ENCODE data around the gene PLXNB1. TPM values are rescaled to one million over a fixed set of nuclear protein-coding genes. Genes with fewer than 3 reads are reported as not detected.

The PLXNB1 gene
- polyA plus RNA-seq, 2 of the 4 experiments (the other 2 are of a cell fraction), result 10.0 to 20.9 TPM

GRCh38 chr3:48356419-48356818, 73.5 kb downstream of the PLXNB1 start:
- ChIA-PET POLR2A (no interaction called here), CTCF (interaction anchor here (1.6 kb wide), 1 partner anchor 79 kb away, joined by 7 read pairs; no protein-coding TSS in a partner anchor)
- 0% methylated on average over 1 of the region's 1 CpG for WGBS (ENCODE audit: missing lambda C conversion rate)
- no peaks in the 10 kb centered on the region; the same call in 2 of the 3 replicates for H3K9me3 ChIP-seq
- no peaks in the 10 kb centered on the region for H3K4me1 ChIP-seq
- no peak for TF ChIP-seq EHF (CRISPR knock-in tag; IDR thresholded peaks at IDR 0.05)
- TF ChIP-seq ZFP36 (IDR thresholded peaks at IDR 0.05; ENCODE audit: borderline replicate concordance, partially characterized antibody), result no peak
- no peak for TF ChIP-seq GATA3 (IDR thresholded peaks at IDR 0.05; ENCODE audit: borderline replicate concordance)
- no peak for TF ChIP-seq MAFK (IDR thresholded peaks at IDR 0.05; ENCODE audit: partially characterized antibody)
- no peak for TF ChIP-seq CTCF (IDR thresholded peaks at IDR 0.05)
- TF ChIP-seq SREBF2 (IDR thresholded peaks at IDR 0.05), result no peak
- TF ChIP-seq NR3C1 (IDR thresholded peaks at IDR 0.05), result no peak
- H3K4me2 ChIP-seq, result no peak overlapping the region
- H3K4me3 ChIP-seq, result no peak overlapping the region
- no peak for DNase-seq (ENCODE audit: low read depth in 1 of 2, low spot score in 1 of 2)
- FAIRE-seq, result no peak
- ATAC-seq, result no peak
- no peak overlapping the region for H3K27ac ChIP-seq

GRCh38 chr3:48353987-48354386, 75.9 kb downstream of the PLXNB1 start:
- POLR2A ChIA-PET, result no interaction called here
- CTCF ChIA-PET, result no interaction called here
- WGBS (ENCODE audit: missing lambda C conversion rate), result 72% methylated on average over 4 of the region's 4 CpGs
- no peak for DNase-seq (ENCODE audit: low read depth in 1 of 2, low spot score in 1 of 2)
- Histone ChIP-seq H3K4me3 (no peak overlapping the region), H3K4me2 (no peak overlapping the region), H3K27ac (no peak overlapping the region), H3K9me3 (no peaks in the 10 kb centered on the region), H3K4me1 (no peaks in the 10 kb centered on the region)
- no peak for TF ChIP-seq RCOR1 (IDR thresholded peaks at IDR 0.05; ENCODE audit: low read depth, low read length)
- TF ChIP-seq RARB (CRISPR knock-in tag; IDR thresholded peaks at IDR 0.05), result no peak
- no peak for TF ChIP-seq POLR2AphosphoS2 (conservative IDR thresholded peaks at IDR 0.05; ENCODE audit: low read length)
- TF ChIP-seq RNF2 (IDR thresholded peaks at IDR 0.05; ENCODE audit: borderline replicate concordance, low read depth), result no peak
- TF ChIP-seq HOXB13 (CRISPR knock-in tag; IDR thresholded peaks at IDR 0.05; ENCODE audit: low read depth), result no peak
- no peak for TF ChIP-seq RAD21 (conservative IDR thresholded peaks at IDR 0.05 in 1 of 2, IDR thresholded peaks at IDR 0.05 in 1 of 2)
- TF ChIP-seq USF2 (IDR thresholded peaks at IDR 0.05), result no peak
- TF ChIP-seq ZFP36 (IDR thresholded peaks at IDR 0.05; ENCODE audit: borderline replicate concordance, partially characterized antibody), result no peak
- no peak for TF ChIP-seq HMGXB4 (CRISPR knock-in tag; IDR thresholded peaks at IDR 0.05; ENCODE audit: borderline replicate concordance)
- TF ChIP-seq REST (IDR thresholded peaks at IDR 0.05), result no peak
- no peak for TF ChIP-seq RFX5 (IDR thresholded peaks at IDR 0.05)
- no peak for TF ChIP-seq EHMT2 (IDR thresholded peaks at IDR 0.05; ENCODE audit: low read depth)
- TF ChIP-seq ATOH8 (CRISPR knock-in tag; IDR thresholded peaks at IDR 0.05; ENCODE audit: low read depth), result no peak
- TF ChIP-seq BCL3 (IDR thresholded peaks at IDR 0.05), result no peak
- TF ChIP-seq EP300 (IDR thresholded peaks at IDR 0.05), result no peak
- TF ChIP-seq JUNB (IDR thresholded peaks at IDR 0.05), result no peak
- no peak for TF ChIP-seq SMC3 (IDR thresholded peaks at IDR 0.05)
- ATAC-seq, result no peak
- FAIRE-seq, result no peak

All from A549 (cell line).